NB4 (cell line): ENCODE data around the gene TRERF1.

Source experiments
- DNase-seq: peaks from one replicate; pipeline ENCODE4 v3.0.0; 2010; ENCODE audit warnings: low read depth
- H3K4me3 ChIP-seq: one replicate; pipeline ENCODE4 v1.5.1; 2011; ENCODE audit warnings: mild to moderate bottlenecking, low read depth, low read length, moderate library complexity
- MYC ChIP-seq: IDR thresholded peaks from 2 replicates; pipeline ENCODE4 v1.6.1; 2011; ENCODE audit warnings: low read depth, low read length
- POLR2A ChIP-seq: IDR thresholded peaks from 2 replicates; pipeline ENCODE4 v1.6.1; 2011; ENCODE audit warnings: mild to moderate bottlenecking; ENCODE audit not compliant: insufficient read length; ENCODE audit errors: extremely low read depth
- TF ChIP-seq, protein P1 (sequence below): IDR thresholded peaks from one replicate; pipeline ENCODE4 v1.5.1; 2012; ENCODE audit warnings: low read depth, low read length
- TF ChIP-seq, protein P2 (sequence below): IDR thresholded peaks from 2 replicates; pipeline ENCODE4 v1.6.1; 2011; ENCODE audit warnings: low read depth, low read length

Gene TRERF1

DNA sequence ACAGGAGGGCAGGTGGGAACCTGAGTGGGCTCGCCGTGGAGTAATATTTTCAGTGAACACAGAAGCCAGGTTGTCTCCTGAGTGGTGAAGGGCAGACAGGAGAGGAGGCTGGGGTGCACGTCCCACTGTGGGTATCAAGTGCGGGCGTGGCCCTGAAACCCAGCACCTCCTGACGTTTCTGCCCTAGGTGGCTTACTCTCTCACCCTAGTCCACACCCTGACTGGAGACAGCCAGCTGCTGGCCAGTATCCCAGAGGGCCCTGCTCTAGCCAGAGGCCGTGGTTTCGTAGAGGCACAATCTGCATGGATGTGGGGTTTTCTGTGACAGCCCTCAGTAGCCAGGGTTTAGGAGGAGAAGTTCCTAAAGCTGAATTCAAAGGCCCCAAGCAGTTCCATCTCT lies 86.7 kb downstream of the TRERF1 start:
- DNase-seq, result peak; percentile 38
- TF ChIP-seq, protein P1, sequence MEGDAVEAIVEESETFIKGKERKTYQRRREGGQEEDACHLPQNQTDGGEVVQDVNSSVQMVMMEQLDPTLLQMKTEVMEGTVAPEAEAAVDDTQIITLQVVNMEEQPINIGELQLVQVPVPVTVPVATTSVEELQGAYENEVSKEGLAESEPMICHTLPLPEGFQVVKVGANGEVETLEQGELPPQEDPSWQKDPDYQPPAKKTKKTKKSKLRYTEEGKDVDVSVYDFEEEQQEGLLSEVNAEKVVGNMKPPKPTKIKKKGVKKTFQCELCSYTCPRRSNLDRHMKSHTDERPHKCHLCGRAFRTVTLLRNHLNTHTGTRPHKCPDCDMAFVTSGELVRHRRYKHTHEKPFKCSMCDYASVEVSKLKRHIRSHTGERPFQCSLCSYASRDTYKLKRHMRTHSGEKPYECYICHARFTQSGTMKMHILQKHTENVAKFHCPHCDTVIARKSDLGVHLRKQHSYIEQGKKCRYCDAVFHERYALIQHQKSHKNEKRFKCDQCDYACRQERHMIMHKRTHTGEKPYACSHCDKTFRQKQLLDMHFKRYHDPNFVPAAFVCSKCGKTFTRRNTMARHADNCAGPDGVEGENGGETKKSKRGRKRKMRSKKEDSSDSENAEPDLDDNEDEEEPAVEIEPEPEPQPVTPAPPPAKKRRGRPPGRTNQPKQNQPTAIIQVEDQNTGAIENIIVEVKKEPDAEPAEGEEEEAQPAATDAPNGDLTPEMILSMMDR, result no peak
- TF ChIP-seq, protein P2, sequence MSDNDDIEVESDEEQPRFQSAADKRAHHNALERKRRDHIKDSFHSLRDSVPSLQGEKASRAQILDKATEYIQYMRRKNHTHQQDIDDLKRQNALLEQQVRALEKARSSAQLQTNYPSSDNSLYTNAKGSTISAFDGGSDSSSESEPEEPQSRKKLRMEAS, result no peak
- TF ChIP-seq MYC (no peak), POLR2A (no peak)
- H3K4me3 ChIP-seq, result no peak overlapping the region

DNA sequence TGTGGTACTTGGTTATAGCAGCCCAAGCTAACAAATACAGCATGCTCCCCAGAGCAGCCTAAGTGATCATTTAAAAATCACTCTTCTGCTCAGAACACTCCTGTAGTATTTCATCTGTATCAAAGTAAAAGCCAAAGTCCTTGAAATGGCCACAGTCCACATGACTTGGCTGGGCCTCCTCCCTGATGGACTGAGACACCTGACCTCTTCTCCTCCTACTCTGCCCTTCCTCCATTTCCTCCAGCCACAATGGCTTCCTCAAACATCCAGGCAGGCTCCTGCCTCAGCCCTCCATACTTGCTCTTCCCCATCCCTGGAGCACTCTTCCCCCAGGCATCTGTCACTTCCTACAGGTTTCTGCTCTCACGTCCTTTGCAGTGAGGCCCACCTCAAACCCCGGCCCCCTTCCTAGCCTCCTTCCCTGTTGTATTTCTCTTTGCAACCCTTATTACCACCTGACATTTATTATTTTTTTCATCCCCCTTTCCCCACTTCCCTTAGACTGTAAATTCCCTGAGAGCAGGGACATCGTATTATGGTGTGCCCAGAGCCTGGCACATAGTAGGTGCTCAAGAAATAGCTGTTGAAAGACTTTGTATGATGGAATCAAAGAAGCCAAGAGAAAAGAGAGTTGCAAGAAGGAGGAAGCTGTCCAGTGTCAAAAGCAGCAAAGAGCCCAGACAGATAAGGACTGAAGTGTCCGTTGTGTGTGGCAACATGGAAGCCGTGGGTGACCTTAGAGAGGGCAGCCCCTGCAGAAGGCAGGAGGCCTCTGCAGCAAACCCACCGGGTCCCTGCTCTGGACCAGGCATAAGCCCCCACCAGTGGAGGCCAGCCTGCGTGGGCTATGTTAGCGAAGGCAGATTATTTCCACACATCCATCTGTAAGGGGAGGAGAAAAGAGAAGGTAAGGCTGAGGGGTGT lies 87.5 kb downstream of the TRERF1 start:
- H3K4me3 ChIP-seq, result no peak overlapping the region
- peak; percentile 42 for DNase-seq
- TF ChIP-seq, protein P1, result no peak
- TF ChIP-seq, protein P2, result no peak
- no peak for TF ChIP-seq MYC
- no peak for TF ChIP-seq POLR2A

DNA sequence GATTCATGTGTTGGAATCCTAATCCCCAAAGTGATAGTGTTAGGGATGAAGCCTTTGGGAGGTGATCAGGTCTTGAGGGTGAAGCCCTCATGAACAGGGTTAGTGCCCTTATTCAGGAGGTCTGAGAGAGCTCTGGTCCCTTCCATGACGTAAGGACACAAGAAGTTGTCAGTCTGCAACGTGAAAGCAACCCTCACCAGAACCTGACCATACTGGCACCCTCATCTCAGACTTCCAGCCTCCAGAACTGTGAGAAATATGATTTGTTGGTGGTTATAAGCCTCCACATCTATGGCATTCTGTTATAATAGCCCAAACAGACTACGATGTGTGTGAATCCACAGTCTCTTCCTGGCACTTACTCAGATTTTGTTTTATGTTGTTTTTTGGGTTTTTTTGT lies 90.7 kb downstream of the TRERF1 start:
- DNase-seq, result no peak
- TF ChIP-seq, protein P1, result no peak
- TF ChIP-seq, protein P2, result no peak
- TF ChIP-seq POLR2A, result no peak
- TF ChIP-seq MYC, result no peak
- H3K4me3 ChIP-seq, result no peak overlapping the region

DNA sequence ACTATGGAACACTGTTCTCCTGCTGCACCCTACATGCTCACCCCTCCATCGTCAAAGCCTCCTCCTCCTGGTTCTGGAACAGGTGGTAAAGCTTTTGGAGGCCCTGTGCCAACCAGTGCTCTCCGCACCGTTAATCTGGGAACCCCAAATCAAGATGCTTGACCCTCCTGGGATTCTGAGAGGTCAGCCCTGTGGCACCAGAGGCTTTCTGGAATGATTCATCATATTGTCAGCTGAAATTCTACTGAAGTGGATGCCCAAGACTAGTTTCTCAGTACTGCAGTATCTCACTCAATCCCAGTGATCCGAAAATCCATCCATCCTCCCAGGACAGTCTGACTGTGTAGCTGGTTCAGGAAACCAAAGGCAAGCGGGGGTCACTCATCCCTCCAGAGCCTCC lies 92.7 kb downstream of the TRERF1 start:
- no peak overlapping the region for H3K4me3 ChIP-seq
- no peak for DNase-seq
- TF ChIP-seq, protein P2, result no peak
- TF ChIP-seq MYC (no peak), POLR2A (no peak)
- TF ChIP-seq, protein P1, result no peak

DNA sequence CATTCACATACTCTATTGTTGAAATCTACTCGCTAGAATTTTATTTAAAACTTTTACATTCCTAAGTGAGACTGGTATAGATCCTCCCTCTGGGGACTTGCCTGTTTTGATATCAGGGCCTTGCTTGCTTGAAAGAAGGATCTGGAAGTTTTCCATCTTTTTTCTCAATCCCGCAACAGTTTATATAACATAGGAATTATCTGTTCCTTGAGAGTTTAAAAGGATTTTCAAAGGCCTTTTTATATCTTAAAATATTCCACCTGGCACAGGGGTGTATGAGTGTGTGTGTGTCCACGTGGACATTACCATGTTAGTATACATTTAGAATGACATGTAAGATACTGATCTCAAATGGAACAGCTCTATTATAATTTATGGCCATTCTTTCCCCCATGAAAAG lies 96.3 kb downstream of the TRERF1 start:
- no peak overlapping the region for H3K4me3 ChIP-seq
- DNase-seq, result no peak
- TF ChIP-seq POLR2A, result no peak
- TF ChIP-seq, protein P1, result no peak
- TF ChIP-seq MYC, result no peak
- TF ChIP-seq, protein P2, result no peak
